Epithelial cell of esophagus (primary cell): ENCODE measurements around the gene SUMO3.
"Not testable (repeated sequence)": the region's sequence is repeated elsewhere in the genome, so short reads cannot be mapped to it uniquely, and the experiment has no call there.

Experiments
- DNase-seq: peaks from one replicate; pipeline ENCODE4 v3.0.0; 2010; ENCODE audit warnings: low read depth
- H3K4me3 ChIP-seq: 2 replicates; pipeline ENCODE4 v1.5.1; 2011; ENCODE audit warnings: mild to moderate bottlenecking, low read length, control low read depth
- CTCF ChIP-seq: IDR thresholded peaks from 2 replicates; pipeline ENCODE4 v1.5.1; 2011; ENCODE audit warnings: low read depth, mild to moderate bottlenecking, low read length, control low read depth, inconsistent platforms; ENCODE audit not compliant: insufficient read depth; ENCODE audit errors: missing control alignments

The SUMO3 gene

GRCh38 chr21:44834951-44835646 is 17.2 kb upstream of the SUMO3 start:
- DNase-seq = no peak
- no peak overlapping the region for H3K4me3 ChIP-seq
- TF ChIP-seq CTCF = no peak

- TF ChIP-seq CTCF = no peak
- no peak for DNase-seq
Observed at GRCh38 chr21:44834231-44834950, 16.5 kb upstream of the SUMO3 start.

GRCh38 chr21:44833663-44834062 is 15.8 kb upstream of the SUMO3 start:
- TF ChIP-seq CTCF = no peak
- no peak overlapping the region for H3K4me3 ChIP-seq
- no peak for DNase-seq

More at GRCh38 chr21:44834231-44834950, 16.5 kb upstream of the SUMO3 start:
- H3K4me3 ChIP-seq = no peak overlapping the region

GRCh38 chr21:44832516-44833255 is 14.8 kb upstream of the SUMO3 start:
- DNase-seq, H3K4me3 ChIP-seq: not testable (repeated sequence)

GRCh38 chr21:44831227-44831860 is 13.5 kb upstream of the SUMO3 start:
- H3K4me3 ChIP-seq = no peak overlapping the region
- no peak for DNase-seq
- TF ChIP-seq CTCF = no peak

- H3K4me3 ChIP-seq = no peak overlapping the region
- TF ChIP-seq CTCF = no peak
Observed at GRCh38 chr21:44829507-44830092, 11.7 kb upstream of the SUMO3 start.

More at GRCh38 chr21:44829507-44830092, 11.7 kb upstream of the SUMO3 start:
- no peak for DNase-seq
